Measurements from ENCODE around the gene RPS8.
"Not testable (repeated sequence)": the region's sequence is repeated elsewhere in the genome, so short reads cannot be mapped to it uniquely, and the experiment has no call there.

The RPS8 gene

GRCh38 chr1:44820328-44821239, 45.2 kb downstream of the RPS8 start:
- no peak for DNase-seq

- DNase-seq, result no peak
Observed at GRCh38 chr1:44821240-44821715, 45.9 kb downstream of the RPS8 start.

- no peak for DNase-seq
Observed at GRCh38 chr1:44822131-44822701, 46.9 kb downstream of the RPS8 start.

- no peak for DNase-seq
Observed at GRCh38 chr1:44822981-44823451, 47.7 kb downstream of the RPS8 start.

DNA sequence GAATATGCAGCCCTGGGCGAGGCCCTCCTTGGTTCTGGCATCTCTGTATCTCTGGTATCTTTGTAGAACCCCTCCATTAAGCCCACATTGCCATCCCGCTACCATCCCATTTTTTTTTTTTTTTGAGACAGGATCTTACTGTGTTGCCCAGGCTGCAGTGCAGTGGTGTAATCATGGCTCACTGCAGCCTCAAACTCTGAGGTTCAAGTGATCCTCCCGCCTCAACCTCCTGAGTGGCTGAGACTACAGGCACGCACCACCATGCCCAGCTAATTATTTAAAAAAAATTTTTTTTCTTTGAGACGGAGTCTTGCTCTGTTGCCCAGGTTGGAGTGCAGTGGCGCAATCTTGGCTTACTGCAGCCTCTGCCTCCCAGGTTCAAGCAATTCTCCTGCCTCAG, 49.1 kb downstream of the RPS8 start:
- DNase-seq, result not testable (repeated sequence)

DNA sequence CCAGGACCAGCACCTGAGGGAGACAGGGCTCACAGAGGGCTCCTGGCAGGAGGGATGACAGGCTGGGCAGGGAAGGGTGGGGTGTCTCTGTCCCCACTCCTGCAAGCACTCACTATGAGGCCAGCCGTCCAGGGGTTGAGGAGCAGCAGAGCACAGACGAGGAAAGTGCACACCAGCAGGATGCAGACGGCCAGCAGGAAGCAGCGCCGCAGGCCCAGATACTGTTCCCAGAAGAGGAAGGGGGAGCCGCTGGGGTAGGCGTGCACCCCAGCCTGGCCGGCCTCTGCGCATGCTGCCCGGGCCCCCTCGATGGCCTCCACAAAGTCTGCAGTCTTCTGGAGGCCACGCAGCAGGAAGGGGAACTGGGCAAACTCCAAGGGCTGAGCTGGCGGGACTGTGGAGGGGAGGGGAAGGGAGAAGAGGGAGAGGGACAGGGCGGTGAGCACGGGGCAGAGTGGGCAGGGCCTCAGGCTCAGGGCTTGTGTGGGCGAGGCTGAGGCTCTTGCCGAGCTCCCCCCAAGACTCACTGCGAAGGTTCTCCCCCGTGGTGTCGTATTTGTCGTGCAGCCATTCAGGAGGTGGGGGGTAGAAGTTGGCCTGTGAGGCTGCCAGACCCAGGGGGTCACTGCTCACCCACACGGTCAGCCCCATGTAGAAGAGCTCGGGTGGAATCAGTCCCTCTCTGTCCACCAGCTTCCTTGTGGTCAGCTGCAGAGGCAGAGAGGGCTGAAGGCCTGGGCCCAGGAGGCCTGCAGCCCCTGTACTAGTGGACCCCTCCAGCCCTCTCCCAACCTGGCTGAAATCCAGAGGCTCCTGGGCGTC, 51.2 kb downstream of the RPS8 start:
- DNase-seq, result no peak

DNA sequence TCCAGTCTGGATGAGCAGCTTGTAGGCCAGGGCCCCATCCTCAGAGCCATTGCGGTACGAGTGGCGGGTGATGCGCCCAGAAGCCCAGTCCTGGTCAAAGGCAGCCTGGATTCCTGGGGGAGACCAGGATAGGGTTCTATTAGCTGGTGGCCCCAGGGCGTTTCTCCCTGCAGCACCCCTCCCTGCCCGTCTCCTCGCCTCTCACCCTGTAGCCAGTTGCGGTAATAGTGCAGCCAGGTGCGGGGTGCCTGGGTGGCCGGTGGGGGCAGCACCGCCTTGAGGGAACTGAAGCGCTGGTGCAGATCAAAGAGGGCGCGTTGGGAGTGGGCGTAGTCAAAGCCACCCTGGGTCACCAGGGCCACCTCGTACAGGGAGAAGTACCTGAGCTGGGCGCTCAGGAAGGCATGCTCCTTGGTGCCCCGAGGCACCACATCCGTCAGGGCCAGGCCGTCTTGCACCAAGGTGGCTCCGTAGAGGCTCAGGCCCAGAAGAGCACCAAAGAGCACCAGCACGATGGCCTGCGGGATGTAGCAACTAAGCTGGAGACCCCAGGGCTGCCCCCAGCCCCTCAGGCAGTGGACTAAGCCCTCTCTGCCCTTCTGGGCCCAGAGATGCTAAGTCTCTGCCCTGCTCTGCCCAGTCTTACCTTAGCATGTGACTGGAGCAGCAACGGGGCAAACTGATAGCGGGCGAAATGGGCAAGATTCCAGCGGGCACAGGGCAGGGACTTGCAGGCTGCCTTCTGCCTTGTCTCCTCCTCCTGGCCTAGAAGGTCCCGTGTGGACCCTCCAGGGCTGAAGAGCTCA, 52.1 kb downstream of the RPS8 start:
- no peak for DNase-seq

GRCh38 chr1:44828003-44828651, 52.8 kb downstream of the RPS8 start:
- no peak for DNase-seq
